Fibroblast of villous mesenchyme (primary cell): ENCODE results near the gene TMEM201. TPM values are rescaled to one million over a fixed set of nuclear protein-coding genes. Genes with fewer than 3 reads are reported as not detected.

Experiments used
- DNase-seq: peaks from one replicate; pipeline ENCODE4 v3.0.0-alpha.2; 2010; ENCODE audit warnings: low read depth
- H3K4me3 ChIP-seq: 2 replicates; pipeline ENCODE4 v1.5.1; 2011; ENCODE audit warnings: low read depth, mild to moderate bottlenecking, low read length
- CTCF ChIP-seq: IDR thresholded peaks from 2 replicates; pipeline ENCODE4 v1.5.1; 2012; ENCODE audit warnings: low read depth, mild to moderate bottlenecking, low read length; ENCODE audit not compliant: insufficient read depth
- total RNA-seq: library from RNA; depleted of rRNA; stranded (reverse); fragments of >200 nt; gene quantifications from 2 replicates; pipeline ENCODE4 v1.2.3, GENCODE V29; 2012

Gene TMEM201
- total RNA-seq, 1 donor = 6.9 TPM

- no peak for TF ChIP-seq CTCF
- H3K4me3 ChIP-seq = no peak overlapping the region
- no peak for DNase-seq
Observed at GRCh38 chr1:9595156-9595967, 6.7 kb downstream of the TMEM201 start.

- TF ChIP-seq CTCF = no peak
- DNase-seq = no peak
- no peak overlapping the region for H3K4me3 ChIP-seq
Observed at GRCh38 chr1:9595968-9596340, 7.2 kb downstream of the TMEM201 start.

GRCh38 chr1:9596415-9597123 is 7.9 kb downstream of the TMEM201 start:
- DNase-seq = no peak
- H3K4me3 ChIP-seq = no peak overlapping the region
- TF ChIP-seq CTCF = no peak

- no peak overlapping the region for H3K4me3 ChIP-seq
- no peak for DNase-seq
- no peak for TF ChIP-seq CTCF
Observed at GRCh38 chr1:9597361-9598315, 8.9 kb downstream of the TMEM201 start.

- TF ChIP-seq CTCF = no peak
- H3K4me3 ChIP-seq = no peak overlapping the region
- no peak for DNase-seq
Observed at GRCh38 chr1:9598316-9598700, 9.6 kb downstream of the TMEM201 start.

- no peak for TF ChIP-seq CTCF
- H3K4me3 ChIP-seq = no peak overlapping the region
- no peak for DNase-seq
Observed at GRCh38 chr1:9599741-9600140, 11.0 kb downstream of the TMEM201 start.
